Activated CD8-positive, alpha-beta memory T cell treated with anti-CD3 and anti-CD28 coated beads, Interleukin-2, amount 50 U/mL, for 1 hour (primary cell): ENCODE data around the gene PTPN22.
A peak's percentile ranks its signal among the peaks of the same experiment; 100 is the strongest.
"Not testable (repeated sequence)": the region's sequence is repeated elsewhere in the genome, so short reads cannot be mapped to it uniquely, and the experiment has no call there.

Experiments
- DNase-seq: peaks from one replicate; pipeline ENCODE4 v3.0.0-alpha.2; 2020; ENCODE audit errors: extremely low read depth

The PTPN22 gene

GRCh38 chr1:113852694-113853093, 18.8 kb downstream of the PTPN22 start:
- not testable (repeated sequence) for DNase-seq

DNA sequence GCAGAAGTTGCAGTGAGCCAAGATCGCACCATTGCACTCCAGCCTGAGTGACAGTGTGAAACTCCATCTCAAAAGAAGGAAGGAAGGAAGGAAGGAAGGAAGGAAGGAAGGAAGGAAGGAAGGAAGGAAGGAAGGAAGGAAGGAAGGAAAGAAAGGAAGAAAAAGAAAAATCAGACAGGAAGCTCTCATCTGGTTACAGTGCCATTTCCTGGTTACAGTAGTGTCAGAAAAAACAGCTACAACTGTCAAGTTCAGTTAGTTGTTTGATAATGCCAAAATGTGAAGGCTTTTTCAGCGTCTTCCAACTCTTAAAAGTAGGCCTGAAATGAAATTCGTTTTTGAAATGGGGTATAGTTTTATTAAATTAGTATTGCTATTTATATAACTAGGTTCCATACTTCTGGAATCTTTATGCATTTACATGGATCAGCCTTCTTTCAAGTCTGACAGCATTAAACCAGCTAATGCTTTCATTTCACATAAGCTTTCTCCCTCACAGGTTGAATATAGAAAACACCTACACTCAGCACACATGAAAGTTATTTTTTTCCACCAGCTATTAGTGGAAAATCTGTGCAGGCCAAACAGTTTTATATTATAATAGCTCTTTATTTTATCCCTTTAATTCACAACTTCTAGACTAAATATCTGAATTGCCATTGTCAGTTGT, 21.2 kb downstream of the PTPN22 start:
- DNase-seq = no peak

DNA sequence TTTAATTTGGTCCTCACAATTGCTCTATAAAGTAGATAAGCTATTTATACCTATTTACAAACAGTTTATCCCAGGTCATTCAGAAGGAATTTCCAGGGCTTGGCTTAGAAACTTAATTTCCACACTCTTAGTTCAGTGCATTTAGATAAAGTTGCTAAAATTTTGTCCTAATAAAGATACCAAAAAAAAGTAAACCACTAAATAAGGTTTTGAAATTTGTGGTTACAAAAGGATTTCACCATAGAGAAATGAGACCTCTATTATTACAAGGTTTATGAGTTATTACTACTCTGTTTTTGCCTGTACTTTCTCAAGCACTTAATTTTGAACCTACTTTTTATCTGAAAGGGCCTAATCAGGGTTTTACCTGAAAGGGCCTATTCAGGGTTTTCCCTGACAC, 22.4 kb downstream of the PTPN22 start:
- no peak for DNase-seq

DNA sequence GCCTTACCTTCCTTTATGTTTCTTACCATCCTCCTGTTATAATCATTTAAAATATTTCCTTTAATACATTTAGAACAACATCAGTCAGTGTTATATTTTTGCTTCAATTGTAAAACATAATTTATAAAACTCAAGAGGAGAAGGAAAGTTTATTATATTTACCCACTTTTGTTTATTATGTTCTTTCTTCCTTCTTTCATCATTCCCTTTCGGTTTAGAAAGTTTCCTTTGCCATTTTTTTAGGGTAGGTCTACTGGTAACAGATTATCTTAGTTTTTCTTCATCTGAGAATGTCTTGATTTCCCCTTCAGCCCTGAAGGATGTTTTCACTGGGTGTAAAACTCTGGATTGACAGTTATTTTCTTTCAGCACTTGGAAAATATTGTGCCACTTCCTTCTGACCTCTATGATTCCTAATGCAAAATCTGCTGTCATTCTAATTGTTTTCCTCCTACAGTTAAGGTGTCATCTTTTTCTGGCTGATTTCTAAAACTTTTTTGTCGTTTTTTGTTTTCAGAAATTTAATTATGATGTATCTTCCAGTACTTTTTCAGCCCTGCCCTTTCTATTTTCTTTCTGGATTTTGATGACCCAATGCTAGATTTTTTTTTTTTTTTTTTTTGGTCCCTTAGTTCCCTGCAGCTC, 25.0 kb downstream of the PTPN22 start:
- DNase-seq = no peak

GRCh38 chr1:113836534-113836933, 35.0 kb downstream of the PTPN22 start:
- no peak for DNase-seq

DNA sequence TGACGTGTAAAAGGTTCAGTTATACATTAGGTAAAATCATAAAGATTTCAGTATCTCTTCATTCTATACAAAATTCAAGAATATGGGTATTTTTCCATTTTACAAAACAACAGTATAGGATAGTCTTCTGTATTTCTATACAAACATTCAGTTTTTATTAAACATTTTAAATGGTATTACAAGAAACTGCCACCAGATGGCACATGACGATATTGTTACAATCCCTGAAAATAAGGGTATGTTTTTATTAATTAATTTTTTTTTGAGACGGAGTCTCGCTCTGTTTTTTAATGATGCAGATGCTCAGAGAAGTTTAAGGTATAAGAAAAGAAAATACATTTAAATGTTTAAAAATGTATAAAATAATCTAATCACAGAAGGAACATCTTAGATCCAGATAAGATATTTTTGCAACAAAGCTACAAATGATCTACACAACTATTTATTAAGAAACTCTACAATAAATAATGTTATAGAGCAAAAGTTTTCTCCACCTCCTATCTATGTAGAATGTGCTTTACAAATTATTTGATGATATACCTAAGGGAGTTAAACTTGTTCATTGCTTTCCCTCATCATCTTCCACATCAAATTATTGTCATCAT, 35.7 kb downstream of the PTPN22 start:
- peak; percentile 8 for DNase-seq

- DNase-seq = no peak
Observed at GRCh38 chr1:113834716-113835115, 36.8 kb downstream of the PTPN22 start.

- DNase-seq = no peak
Observed at GRCh38 chr1:113830039-113830438, 41.5 kb downstream of the PTPN22 start.

- no peak for DNase-seq
Observed at GRCh38 chr1:113821916-113822315, 49.6 kb downstream of the PTPN22 start.

DNA sequence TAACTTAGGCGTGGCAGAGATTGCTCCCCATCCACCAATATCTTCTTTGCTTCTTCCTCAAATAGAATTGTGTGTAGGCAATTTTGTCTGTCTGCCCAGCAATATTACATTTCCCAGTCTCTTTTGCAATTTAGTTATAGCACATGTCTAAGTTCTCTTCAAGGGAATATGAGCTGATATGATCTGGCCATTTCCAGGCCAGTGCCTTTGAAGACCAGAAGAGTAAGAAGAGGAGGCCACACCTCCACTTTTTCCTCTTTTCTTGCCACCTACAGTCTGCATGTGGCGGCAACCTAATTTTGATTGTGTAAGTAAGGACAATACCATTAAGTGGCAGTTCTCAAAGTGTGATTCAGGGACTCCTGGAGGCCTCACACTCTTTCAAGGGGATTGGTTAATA, 52.9 kb downstream of the PTPN22 start:
- DNase-seq = no peak

DNA sequence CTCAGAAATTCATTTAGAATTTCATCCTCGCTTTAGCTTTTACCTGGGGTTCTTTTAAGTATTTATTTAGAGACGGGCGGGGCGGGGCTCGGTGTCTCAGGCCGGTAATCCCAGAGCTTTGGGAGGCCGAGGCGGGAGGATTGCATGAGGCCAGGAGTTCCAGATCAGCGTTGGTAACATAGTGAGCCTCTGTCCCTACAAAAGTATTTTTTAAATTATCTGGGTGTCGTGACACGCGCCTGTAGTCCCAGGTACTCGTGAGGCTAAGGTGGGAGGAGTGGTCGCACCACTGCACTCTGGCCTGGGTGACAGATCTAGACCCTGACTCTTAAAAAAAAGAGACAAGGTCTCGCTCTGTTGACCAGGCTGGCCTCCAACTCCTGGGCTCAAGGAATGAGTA, 58.3 kb downstream of the PTPN22 start:
- no peak for DNase-seq

DNA sequence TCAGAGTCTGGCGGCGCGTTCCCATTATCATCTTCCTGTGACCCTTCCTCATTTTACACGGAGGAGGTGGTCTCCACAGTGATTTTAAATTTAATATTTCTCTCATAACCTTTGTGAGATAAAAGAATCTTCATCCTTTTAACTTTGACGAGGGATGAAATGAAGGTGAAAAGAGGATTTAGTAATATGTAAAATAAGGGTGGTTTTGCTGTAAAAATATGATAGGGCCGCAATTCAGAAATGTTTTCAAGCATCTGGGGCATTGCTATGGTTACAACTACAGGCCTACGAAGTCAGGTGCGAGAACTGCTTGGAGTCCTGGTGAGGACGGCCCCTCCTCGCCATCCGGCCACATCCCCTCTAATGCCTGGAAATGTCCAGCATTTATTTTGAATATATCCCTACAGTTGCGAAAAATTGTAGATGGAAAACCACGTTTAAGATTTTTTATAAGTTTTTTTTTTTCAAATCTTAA, 58.8 kb downstream of the PTPN22 start:
- no peak for DNase-seq

- peak; percentile 93 for DNase-seq
Observed at GRCh38 chr1:113811888-113812660, 59.4 kb downstream of the PTPN22 start, which contains the start of gene RSBN1. RSBN1 (minus strand) TSS chr1:113812476; CDS start chr1:113812412, 64 bp downstream.

GRCh38 chr1:113811156-113811887, 60.2 kb downstream of the PTPN22 start:
- no peak for DNase-seq

DNA sequence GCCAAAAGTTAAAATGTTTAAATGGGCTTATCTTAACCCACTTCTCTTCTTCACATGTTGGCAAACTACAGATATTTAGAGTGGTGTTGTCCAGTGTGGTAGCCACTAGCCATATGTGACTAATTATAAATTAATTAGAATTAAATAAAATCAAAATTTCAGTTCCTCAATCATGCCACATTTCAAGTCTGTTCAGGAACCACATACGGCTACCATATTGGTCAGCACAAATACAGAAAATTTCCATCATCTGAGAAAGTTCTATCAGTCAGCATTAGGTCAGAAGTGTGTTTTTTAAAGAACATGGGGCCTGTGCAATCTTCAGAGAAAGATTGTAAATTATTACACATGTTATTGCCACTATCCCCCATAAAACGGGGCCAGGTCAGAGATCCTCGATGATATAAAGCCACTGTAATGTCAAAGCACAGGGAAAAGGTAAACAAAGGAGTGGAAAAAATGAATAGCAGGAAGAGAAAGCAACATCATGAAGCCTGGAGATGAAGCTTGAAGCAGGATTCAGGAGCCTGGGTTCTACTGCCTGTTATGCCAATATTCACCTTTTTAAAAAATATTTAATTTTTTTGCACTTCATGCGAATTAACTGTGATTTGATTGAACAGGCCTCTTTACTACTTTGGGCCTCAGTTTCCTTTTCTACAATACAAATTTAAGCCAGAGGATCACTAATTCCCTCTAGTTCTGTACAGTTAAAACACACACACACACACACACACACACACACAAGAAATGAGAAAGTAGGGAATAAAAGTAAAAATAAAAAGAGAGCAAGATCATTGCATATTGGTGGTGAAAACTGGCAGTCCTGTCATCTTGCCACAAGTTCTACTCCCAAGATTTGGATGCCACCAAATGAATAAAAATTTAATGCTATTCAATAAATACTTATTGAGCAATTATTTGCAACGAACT, 61.6 kb downstream of the PTPN22 start:
- DNase-seq = no peak

DNA sequence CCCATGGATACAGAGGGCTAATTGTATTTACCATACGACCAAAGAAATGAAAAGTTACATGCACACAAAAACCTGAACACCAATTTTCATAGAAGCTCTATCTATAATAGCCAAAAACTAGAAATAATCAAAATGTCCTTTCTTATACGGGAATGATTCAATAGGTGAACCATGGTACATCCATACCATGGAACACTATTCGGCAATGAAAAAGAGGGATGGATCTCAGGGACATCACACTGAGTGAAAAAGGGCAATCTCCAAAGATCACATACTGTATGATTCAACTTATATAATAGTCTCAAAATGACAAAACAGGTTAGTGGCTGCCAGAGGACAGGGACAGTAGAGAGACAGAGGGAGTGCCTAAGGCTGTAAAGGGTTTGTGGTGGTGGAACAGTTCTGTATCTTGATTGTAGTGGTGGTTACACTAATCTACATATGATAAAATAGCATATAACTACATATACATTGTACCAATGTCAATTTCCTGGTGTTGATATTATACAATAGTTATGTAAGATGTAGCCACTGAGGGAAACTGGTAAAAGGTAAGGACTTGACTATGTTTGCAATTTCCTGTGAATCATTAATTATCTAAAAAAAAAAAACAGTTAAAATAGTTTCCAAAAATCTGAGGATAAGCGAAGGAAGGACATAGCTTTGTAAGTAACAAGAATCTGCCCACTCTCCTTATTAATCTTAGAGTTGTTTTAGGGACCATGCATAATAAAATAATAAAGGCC, 62.9 kb downstream of the PTPN22 start:
- no peak for DNase-seq

DNA sequence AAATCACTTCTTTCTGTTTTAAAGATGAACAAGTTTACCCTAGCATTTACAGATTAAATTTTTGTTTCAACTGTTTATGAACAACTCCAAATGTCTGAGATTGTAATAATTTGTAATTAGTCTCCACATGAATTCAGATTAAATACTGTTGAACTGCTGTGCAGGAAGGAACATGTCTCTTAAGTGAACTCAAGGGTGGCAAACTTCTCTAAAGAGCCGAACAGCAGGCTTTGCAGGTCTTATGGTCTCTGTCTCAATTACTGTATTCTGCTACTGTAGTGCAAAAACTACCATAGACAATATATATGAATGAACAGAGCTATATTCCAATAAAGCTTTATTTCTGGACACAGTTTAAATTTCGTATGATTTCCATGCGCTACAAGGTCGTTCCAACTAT, 65.9 kb downstream of the PTPN22 start:
- no peak for DNase-seq

DNA sequence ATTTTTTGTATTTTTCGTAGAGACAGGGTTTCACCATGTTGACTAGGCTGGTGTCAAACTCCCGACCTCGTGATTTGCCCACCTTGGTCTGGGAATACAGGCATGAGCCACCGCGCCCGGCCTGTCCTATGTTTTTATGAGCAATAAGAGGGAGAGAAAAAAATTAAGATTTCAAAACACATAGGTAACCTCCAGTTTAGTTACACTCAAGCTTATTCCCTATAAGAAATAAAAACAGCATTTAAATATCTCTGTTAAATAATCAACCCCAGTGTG, 66.3 kb downstream of the PTPN22 start:
- no peak for DNase-seq

DNA sequence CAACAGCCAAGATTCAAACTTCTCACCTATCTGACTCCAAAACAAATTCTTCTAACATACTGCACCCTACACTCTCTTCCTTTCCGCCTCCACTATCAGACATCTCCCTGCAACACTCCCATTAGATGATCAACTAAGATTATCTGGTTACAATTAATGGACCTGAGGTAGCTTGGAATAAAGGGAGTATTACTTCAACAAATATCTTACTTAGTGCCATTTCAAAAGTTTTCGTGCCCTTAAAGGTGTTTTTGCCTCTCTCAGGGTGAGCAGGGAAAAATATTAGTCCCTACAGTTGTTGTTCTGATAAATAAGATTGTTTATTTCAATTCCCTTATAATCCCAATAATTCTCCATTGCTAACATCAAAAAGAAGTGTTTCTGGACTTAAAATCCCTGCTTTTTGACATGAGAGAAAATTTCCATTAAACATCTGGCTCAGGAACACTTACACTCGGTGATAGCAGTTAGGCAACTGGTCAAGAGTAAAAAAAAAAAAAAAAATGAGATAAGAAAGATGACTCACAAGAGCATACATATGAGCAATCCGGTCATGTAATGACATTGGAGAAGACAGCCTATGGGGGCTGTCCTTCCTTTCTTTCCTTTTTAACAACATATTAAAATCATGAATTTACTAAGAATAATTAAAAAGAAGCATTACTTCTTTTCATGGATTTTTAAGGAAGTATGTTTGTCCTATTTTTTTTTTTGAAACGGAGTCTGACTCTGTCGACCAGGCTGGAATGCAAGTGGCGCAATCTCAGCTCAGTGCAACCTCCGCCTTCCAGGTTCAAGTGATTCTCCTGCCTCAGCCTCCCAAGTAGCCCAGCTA, 66.9 kb downstream of the PTPN22 start:
- no peak for DNase-seq
